Measurements from ENCODE around the gene TENM4.

The TENM4 gene

DNA sequence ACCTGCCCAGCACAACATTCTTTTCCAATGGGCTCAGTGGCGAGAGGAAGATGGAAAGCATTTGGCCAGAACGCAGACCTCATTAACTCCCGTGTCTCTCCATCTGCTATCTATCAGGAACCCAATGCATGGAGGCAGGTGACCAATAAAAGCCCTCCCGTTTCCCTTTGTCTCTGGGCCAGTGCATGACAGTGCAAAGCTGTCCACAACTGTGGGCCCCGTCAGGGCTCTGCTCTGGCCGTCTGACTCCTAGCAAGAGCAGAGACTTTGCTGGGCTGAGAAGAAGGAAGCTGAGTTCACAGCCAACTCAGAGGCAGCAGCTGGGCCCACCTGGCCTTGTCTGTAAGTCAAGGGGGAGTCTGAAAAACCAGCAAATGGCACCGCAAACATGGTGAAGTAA is 177.8 kb downstream of the TENM4 start:
- ChIA-PET POLR2A (no interaction called here), CTCF (no interaction called here)
- no peak for DNase-seq (ENCODE audit: extremely low spot score)
- no peak for TF ChIP-seq CTCF (IDR thresholded peaks at IDR 0.05; ENCODE audit: control extremely low read depth, extremely low read depth, low read depth, missing control alignments)

GRCh38 chr11:79262221-79262620 is 178.6 kb downstream of the TENM4 start:
- CTCF ChIA-PET, result no interaction called here
- TF ChIP-seq CTCF (IDR thresholded peaks at IDR 0.05; ENCODE audit: control extremely low read depth, extremely low read depth, low read depth, missing control alignments), result no peak
- POLR2A ChIA-PET, result no interaction called here

DNA sequence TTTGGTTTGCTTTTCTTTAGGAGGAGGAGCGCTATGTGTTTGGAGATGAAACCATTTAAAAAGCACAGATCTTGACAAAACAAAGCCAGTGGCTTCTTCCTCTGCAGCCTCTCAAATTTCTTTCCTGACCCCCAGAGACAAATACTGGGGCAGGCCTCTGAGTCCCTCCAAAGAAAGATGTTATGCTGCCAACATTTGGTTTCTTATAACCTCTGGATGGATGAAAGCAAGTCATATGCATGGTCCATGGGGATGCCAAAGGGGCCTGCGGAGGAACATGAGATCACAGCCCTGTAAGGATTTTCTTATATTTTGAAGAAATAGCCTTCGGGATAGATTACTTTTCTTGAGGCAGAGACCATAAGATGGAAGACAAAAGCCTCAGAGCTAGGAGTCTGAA is 179.1 kb downstream of the TENM4 start:
- no peak for TF ChIP-seq CTCF (IDR thresholded peaks at IDR 0.05; ENCODE audit: control extremely low read depth, extremely low read depth, low read depth, missing control alignments)
- DNase-seq (ENCODE audit: extremely low spot score), result no peak
- ChIA-PET CTCF (no interaction called here), POLR2A (no interaction called here)

More at GRCh38 chr11:79262221-79262620, 178.6 kb downstream of the TENM4 start:
- no peak for DNase-seq (ENCODE audit: extremely low spot score)

GRCh38 chr11:79259800-79260199 is 181.0 kb downstream of the TENM4 start:
- ChIA-PET POLR2A (no interaction called here), CTCF (interaction anchor here (1.0 kb wide), 1 partner anchor 17 kb away, joined by 3 read pairs; no protein-coding TSS in a partner anchor)
- TF ChIP-seq CTCF (IDR thresholded peaks at IDR 0.05; ENCODE audit: control extremely low read depth, extremely low read depth, low read depth, missing control alignments), result no peak
- no peak for DNase-seq (ENCODE audit: extremely low spot score)

GRCh38 chr11:79258576-79258975 is 182.3 kb downstream of the TENM4 start:
- no peak for DNase-seq (ENCODE audit: extremely low spot score)
- no peak for TF ChIP-seq CTCF (IDR thresholded peaks at IDR 0.05; ENCODE audit: control extremely low read depth, extremely low read depth, low read depth, missing control alignments)
- CTCF ChIA-PET, result no interaction called here
- POLR2A ChIA-PET, result no interaction called here

DNA sequence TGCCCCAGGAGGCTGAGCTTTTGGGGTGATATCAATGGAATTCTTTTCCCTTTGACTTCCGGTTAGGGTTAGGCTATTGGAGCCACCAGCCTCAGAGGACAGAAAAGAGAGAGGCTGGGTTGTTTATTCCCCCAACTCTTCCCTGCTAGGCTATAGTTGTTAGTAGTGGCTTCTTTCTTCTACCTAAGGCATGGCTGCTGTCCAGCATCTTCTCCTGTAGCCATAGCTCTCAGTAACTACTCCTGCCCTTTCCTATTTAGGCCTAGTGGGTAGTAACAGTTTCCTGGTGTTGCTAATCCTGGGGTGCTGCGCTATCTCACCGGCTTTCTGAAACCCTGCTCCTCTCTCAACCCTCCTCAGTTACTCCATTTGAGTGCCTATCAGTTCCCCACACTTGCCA is 184.9 kb downstream of the TENM4 start:
- ChIA-PET CTCF (interaction anchor here (0.9 kb wide), 1 partner anchor 22 kb away, joined by 3 read pairs; no protein-coding TSS in a partner anchor), POLR2A (no interaction called here)
- TF ChIP-seq CTCF (IDR thresholded peaks at IDR 0.05; ENCODE audit: control extremely low read depth, extremely low read depth, low read depth, missing control alignments), result no peak
- no peak for DNase-seq (ENCODE audit: extremely low spot score)

- DNase-seq (ENCODE audit: extremely low spot score), result no peak
- ChIA-PET CTCF (no interaction called here), POLR2A (no interaction called here)
- TF ChIP-seq CTCF (IDR thresholded peaks at IDR 0.05; ENCODE audit: control extremely low read depth, extremely low read depth, low read depth, missing control alignments), result no peak
Measured at GRCh38 chr11:79253280-79253679, 187.6 kb downstream of the TENM4 start.
